PC-3 (cell line): ENCODE data around the gene AIFM2.

Source experiments
- EZH2phosphoT487 ChIP-seq: fragments of 300-600 bp; sonication (generic); IDR thresholded peaks from 2 replicates; pipeline ENCODE4 v1.6.1; 2018; ENCODE audit warnings: mild to moderate bottlenecking, antibody characterized with exemption, low read length, borderline replicate concordance
- TF ChIP-seq, protein P1 (sequence below): fragments of 300-600 bp; sonication (generic); conservative IDR thresholded peaks from 2 replicates; pipeline ENCODE4 v1.5.1; 2017; ENCODE audit warnings: antibody characterized with exemption, low read depth, mild to moderate bottlenecking, low read length

DNA sequence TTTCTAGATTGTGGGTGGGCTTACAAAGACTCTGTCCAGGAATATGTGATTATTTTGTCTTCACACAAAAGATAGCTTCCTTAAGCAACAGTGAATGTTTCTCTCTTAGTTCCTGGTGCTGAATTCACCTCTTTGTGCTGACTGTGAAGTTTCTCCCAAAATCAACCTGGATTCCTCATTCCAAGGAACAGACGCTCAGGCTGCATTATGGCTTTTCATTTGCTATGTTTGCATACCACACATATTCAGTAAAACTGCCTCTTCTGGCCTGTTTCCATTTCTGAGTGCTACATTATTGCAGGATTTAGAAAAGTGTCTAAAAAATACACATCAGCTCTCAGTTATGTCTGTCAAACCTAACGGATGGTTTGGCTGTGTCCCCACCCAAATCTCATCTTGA, 58.5 kb downstream of the AIFM2 start:
- TF ChIP-seq, protein P1, sequence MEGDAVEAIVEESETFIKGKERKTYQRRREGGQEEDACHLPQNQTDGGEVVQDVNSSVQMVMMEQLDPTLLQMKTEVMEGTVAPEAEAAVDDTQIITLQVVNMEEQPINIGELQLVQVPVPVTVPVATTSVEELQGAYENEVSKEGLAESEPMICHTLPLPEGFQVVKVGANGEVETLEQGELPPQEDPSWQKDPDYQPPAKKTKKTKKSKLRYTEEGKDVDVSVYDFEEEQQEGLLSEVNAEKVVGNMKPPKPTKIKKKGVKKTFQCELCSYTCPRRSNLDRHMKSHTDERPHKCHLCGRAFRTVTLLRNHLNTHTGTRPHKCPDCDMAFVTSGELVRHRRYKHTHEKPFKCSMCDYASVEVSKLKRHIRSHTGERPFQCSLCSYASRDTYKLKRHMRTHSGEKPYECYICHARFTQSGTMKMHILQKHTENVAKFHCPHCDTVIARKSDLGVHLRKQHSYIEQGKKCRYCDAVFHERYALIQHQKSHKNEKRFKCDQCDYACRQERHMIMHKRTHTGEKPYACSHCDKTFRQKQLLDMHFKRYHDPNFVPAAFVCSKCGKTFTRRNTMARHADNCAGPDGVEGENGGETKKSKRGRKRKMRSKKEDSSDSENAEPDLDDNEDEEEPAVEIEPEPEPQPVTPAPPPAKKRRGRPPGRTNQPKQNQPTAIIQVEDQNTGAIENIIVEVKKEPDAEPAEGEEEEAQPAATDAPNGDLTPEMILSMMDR = no peak
- no peak for TF ChIP-seq EZH2phosphoT487
